Stimulated activated naive B cell treated with anti-CD40 and anti-IgM and Interleukin-4, amounts not matched to agents 10 μg/mL and 1 μg/mL and 100 μg/mL, for 72 hours (primary cell): ENCODE measurements around the gene C1QL1.
A peak's percentile ranks its signal among the peaks of the same experiment; 100 is the strongest.

Experiments
- ATAC-seq, 2 donors: fragments of 150-1000 bp; cut with Tn5 transposase; replicated peaks; 2 replicates each; pipeline ENCODE4 v1.10.0; 2021; ENCODE audit warnings: moderate library complexity in 1 of 2
- DNase-seq: peaks from one replicate; pipeline ENCODE4 v3.0.0; 2021
- H3K27ac Mint-ChIP-seq: one replicate; pipeline ENCODE4 v1.8.0; 2022; ENCODE audit warnings: mild to moderate bottlenecking, mixed read lengths
- H3K27me3 Mint-ChIP-seq, 2 donors: one replicate each; pipeline ENCODE4 v1.8.0; 2022; ENCODE audit warnings: mixed read lengths in 2 of 2
- H3K36me3 Mint-ChIP-seq, 2 donors: one replicate each; pipeline ENCODE4 v1.8.0; 2022; ENCODE audit warnings: mixed read lengths in 2 of 2, mild to moderate bottlenecking in 1 of 2
- H3K4me1 Mint-ChIP-seq, 2 donors: one replicate each; pipeline ENCODE4 v1.8.0; 2022; ENCODE audit warnings: mixed read lengths in 2 of 2, mild to moderate bottlenecking in 1 of 2
- H3K4me3 Mint-ChIP-seq, 2 donors: one replicate each; pipeline ENCODE4 v1.8.0; 2022; ENCODE audit warnings: mild to moderate bottlenecking in 2 of 2, mixed read lengths in 2 of 2, moderate library complexity in 1 of 2
- H3K9me3 Mint-ChIP-seq, 2 donors: one replicate each; pipeline ENCODE4 v1.8.0; 2022; ENCODE audit warnings: mixed read lengths in 2 of 2, mild to moderate bottlenecking in 1 of 2

Gene C1QL1

GRCh38 chr17:44978807-44979206 is 10.7 kb upstream of the C1QL1 start:
- H3K4me3 Mint-ChIP-seq = no peak overlapping the region
- ATAC-seq = no peak
- no peaks in the 10 kb centered on the region for H3K4me1 Mint-ChIP-seq
- H3K27me3 Mint-ChIP-seq = peaks cover 34 to 81% of the 10 kb centered on the region in 2 donors
- H3K9me3 Mint-ChIP-seq = no peaks in the 10 kb centered on the region
- H3K36me3 Mint-ChIP-seq = no peaks in the 10 kb centered on the region
- DNase-seq = no peak
- H3K27ac Mint-ChIP-seq = no peak overlapping the region

- no peaks in the 10 kb centered on the region for H3K9me3 Mint-ChIP-seq
- H3K36me3 Mint-ChIP-seq = no peaks in the 10 kb centered on the region
- H3K27ac Mint-ChIP-seq = no peak overlapping the region
- DNase-seq (no peak), ATAC-seq (no peak)
- no peaks in the 10 kb centered on the region for H3K4me1 Mint-ChIP-seq
- H3K4me3 Mint-ChIP-seq = no peak overlapping the region
- H3K27me3 Mint-ChIP-seq = peaks cover 37 to 84% of the 10 kb centered on the region in 2 donors
These were observed 9.9 kb upstream of the C1QL1 start for GRCh38 chr17:44977814-44978550.

- H3K9me3 Mint-ChIP-seq = no peaks in the 10 kb centered on the region
- no peak overlapping the region for H3K27ac Mint-ChIP-seq
- peaks cover 37 to 79% of the 10 kb centered on the region in 2 donors for H3K27me3 Mint-ChIP-seq
- H3K4me3 Mint-ChIP-seq = no peak overlapping the region
- no peaks in the 10 kb centered on the region for H3K36me3 Mint-ChIP-seq
- no peak for ATAC-seq
- no peak for DNase-seq
- peaks cover 3% of the 10 kb centered on the region in 2 donors for H3K4me1 Mint-ChIP-seq
These were observed 9.0 kb upstream of the C1QL1 start for GRCh38 chr17:44977065-44977464.

GRCh38 chr17:44976206-44976605 is 8.1 kb upstream of the C1QL1 start:
- Mint-ChIP-seq H3K9me3 (no peaks in the 10 kb centered on the region), H3K4me3 (no peak overlapping the region), H3K36me3 (no peaks in the 10 kb centered on the region), H3K27me3 (peaks cover 37 to 70% of the 10 kb centered on the region in 2 donors), H3K27ac (no peak overlapping the region), H3K4me1 (peaks cover 7% of the 10 kb centered on the region in 2 donors)
- ATAC-seq = no peak
- no peak for DNase-seq

GRCh38 chr17:44972953-44973352 is 4.8 kb upstream of the C1QL1 start:
- H3K27ac Mint-ChIP-seq = no peak overlapping the region
- H3K4me1 Mint-ChIP-seq = peaks cover 19 to 30% of the 10 kb centered on the region in 2 donors
- H3K27me3 Mint-ChIP-seq = peaks cover 40 to 68% of the 10 kb centered on the region in 2 donors
- DNase-seq = no peak
- no peaks in the 10 kb centered on the region for H3K9me3 Mint-ChIP-seq
- no peaks in the 10 kb centered on the region for H3K36me3 Mint-ChIP-seq
- no peak overlapping the region for H3K4me3 Mint-ChIP-seq
- no peak for ATAC-seq

- H3K36me3 Mint-ChIP-seq = no peaks in the 10 kb centered on the region
- no peaks in the 10 kb centered on the region for H3K9me3 Mint-ChIP-seq
- H3K27ac Mint-ChIP-seq = no peak overlapping the region
- peaks cover 39 to 62% of the 10 kb centered on the region in 2 donors for H3K27me3 Mint-ChIP-seq
- ATAC-seq (peak; percentile 47 to 48), DNase-seq (no peak)
- peaks cover 21 to 34% of the 10 kb centered on the region in 2 donors for H3K4me1 Mint-ChIP-seq
- no peak overlapping the region for H3K4me3 Mint-ChIP-seq
These were observed 3.8 kb upstream of the C1QL1 start for GRCh38 chr17:44971776-44972483.

- Mint-ChIP-seq H3K9me3 (no peaks in the 10 kb centered on the region), H3K36me3 (no peaks in the 10 kb centered on the region), H3K27me3 (peaks cover 48 to 65% of the 10 kb centered on the region in 2 donors), H3K4me1 (peaks cover 31 to 48% of the 10 kb centered on the region in 2 donors), H3K4me3 (peak overlapping the region; percentile 72 to 74), H3K27ac (no peak overlapping the region)
- ATAC-seq (peak in 1 of 2 donors; percentile 21), DNase-seq (peak; percentile 21)
These were observed 2.1 kb upstream of the C1QL1 start for GRCh38 chr17:44970136-44970741.

GRCh38 chr17:44969144-44969780 is 1.2 kb upstream of the C1QL1 start:
- Mint-ChIP-seq H3K36me3 (no peaks in the 10 kb centered on the region), H3K9me3 (no peaks in the 10 kb centered on the region), H3K4me3 (peak overlapping the region; percentile 40 to 61), H3K4me1 (peaks cover 32 to 50% of the 10 kb centered on the region in 2 donors), H3K27me3 (peaks cover 48 to 66% of the 10 kb centered on the region in 2 donors), H3K27ac (no peak overlapping the region)
- ATAC-seq (no peak), DNase-seq (no peak)

GRCh38 chr17:44967907-44968224 is 237 bp downstream of the C1QL1 start:
- DNase-seq (no peak), ATAC-seq (no peak)
- Mint-ChIP-seq H3K4me3 (no peak overlapping the region), H3K9me3 (no peaks in the 10 kb centered on the region), H3K36me3 (no peaks in the 10 kb centered on the region), H3K27ac (no peak overlapping the region), H3K27me3 (peaks cover 53 to 73% of the 10 kb centered on the region in 2 donors), H3K4me1 (peaks cover 32 to 50% of the 10 kb centered on the region in 2 donors)

- H3K9me3 Mint-ChIP-seq = no peaks in the 10 kb centered on the region
- peak overlapping the region in 1 of 2 donors; percentile 25 for H3K4me3 Mint-ChIP-seq
- H3K36me3 Mint-ChIP-seq = no peaks in the 10 kb centered on the region
- H3K27me3 Mint-ChIP-seq = peaks cover 57 to 77% of the 10 kb centered on the region in 2 donors
- no peak for DNase-seq
- no peak for ATAC-seq
- H3K4me1 Mint-ChIP-seq = peaks cover 31 to 48% of the 10 kb centered on the region in 2 donors
- H3K27ac Mint-ChIP-seq = no peak overlapping the region
These were observed 837 bp downstream of the C1QL1 start for GRCh38 chr17:44967026-44967906.

- Mint-ChIP-seq H3K4me3 (no peak overlapping the region), H3K4me1 (peaks cover 25 to 42% of the 10 kb centered on the region in 2 donors), H3K36me3 (no peaks in the 10 kb centered on the region), H3K9me3 (no peaks in the 10 kb centered on the region), H3K27me3 (peaks cover 61 to 77% of the 10 kb centered on the region in 2 donors), H3K27ac (no peak overlapping the region)
- no peak for ATAC-seq
- no peak for DNase-seq
These were observed 1.6 kb downstream of the C1QL1 start for GRCh38 chr17:44966348-44967025.

- peak; percentile 23 to 33 for ATAC-seq
- peaks cover 26 to 45% of the 10 kb centered on the region in 2 donors for H3K4me1 Mint-ChIP-seq
- no peaks in the 10 kb centered on the region for H3K9me3 Mint-ChIP-seq
- H3K27ac Mint-ChIP-seq = no peak overlapping the region
- H3K4me3 Mint-ChIP-seq = peak overlapping the region in 1 of 2 donors; percentile 4
- no peak for DNase-seq
- H3K36me3 Mint-ChIP-seq = no peaks in the 10 kb centered on the region
- H3K27me3 Mint-ChIP-seq = peaks cover 63 to 81% of the 10 kb centered on the region in 2 donors
These were observed 2.4 kb downstream of the C1QL1 start for GRCh38 chr17:44965481-44966234.
